Measurements from ENCODE around the gene FAM187B. TPM values are rescaled to one million over a fixed set of nuclear protein-coding genes. Genes with fewer than 3 reads are reported as not detected.

FAM187B gene
- total RNA-seq, 1 experiment from 2014 or later = not detected

DNA sequence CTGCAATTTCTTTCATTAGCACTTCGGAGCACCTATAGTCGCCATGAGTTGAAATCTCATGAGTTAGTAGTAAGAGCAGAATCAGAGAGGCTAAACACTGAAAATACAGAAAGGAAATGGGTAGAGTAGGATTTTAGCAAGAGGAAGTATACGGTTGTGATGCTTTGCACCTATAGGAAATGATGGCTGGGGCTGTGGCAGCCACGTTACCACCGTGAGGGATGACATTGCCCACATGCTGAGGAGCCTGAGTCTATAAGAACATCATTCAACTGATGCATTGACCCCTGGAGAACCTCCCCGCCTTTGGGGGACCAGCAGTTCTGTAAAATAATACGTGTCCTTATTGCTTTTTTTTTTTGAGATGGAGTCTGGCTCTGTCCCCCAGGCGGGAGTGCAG is 20.4 kb downstream of the FAM187B start (continued):
- TF ChIP-seq, protein P1, sequence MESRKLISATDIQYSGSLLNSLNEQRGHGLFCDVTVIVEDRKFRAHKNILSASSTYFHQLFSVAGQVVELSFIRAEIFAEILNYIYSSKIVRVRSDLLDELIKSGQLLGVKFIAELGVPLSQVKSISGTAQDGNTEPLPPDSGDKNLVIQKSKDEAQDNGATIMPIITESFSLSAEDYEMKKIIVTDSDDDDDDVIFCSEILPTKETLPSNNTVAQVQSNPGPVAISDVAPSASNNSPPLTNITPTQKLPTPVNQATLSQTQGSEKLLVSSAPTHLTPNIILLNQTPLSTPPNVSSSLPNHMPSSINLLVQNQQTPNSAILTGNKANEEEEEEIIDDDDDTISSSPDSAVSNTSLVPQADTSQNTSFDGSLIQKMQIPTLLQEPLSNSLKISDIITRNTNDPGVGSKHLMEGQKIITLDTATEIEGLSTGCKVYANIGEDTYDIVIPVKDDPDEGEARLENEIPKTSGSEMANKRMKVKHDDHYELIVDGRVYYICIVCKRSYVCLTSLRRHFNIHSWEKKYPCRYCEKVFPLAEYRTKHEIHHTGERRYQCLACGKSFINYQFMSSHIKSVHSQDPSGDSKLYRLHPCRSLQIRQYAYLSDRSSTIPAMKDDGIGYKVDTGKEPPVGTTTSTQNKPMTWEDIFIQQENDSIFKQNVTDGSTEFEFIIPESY (IDR thresholded peaks at IDR 0.05; ENCODE audit: extremely low read depth, insufficient replicate concordance, low read length) = no peak
- TF ChIP-seq POLR2A (IDR thresholded peaks at IDR 0.05; ENCODE audit: borderline replicate concordance, extremely low read depth, insufficient read depth, insufficient read length) = no peak
- no peak for TF ChIP-seq MAX (IDR thresholded peaks at IDR 0.05)
- no peak for TF ChIP-seq ELF1 (IDR thresholded peaks at IDR 0.05; ENCODE audit: borderline replicate concordance, low read depth)
- no peak for TF ChIP-seq ZNF274 (IDR thresholded peaks at IDR 0.05; ENCODE audit: low read depth, low read length)

DNA sequence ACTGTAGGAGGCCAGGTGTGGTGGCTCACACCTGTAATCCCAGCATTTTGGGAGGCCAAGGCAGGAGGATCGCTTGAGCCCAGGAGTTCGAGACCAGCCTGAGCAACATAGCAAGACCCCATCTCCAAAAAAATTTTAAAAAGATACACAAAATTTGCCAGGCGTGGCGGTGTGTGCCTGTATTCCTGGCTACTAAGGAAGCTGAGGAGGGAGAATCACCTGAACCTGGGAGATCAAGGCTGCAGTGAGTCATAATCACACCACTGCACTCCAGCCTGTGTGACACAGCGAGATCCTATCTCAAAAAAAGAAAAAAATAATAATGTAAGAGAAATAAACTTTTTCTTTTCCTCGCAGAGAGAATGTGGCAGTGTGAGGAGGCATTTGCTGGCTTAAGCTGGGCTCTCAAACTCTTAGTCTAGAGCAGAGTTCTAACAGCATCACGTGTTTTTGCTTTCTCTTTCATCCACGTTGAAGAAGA is 21.1 kb downstream of the FAM187B start:
- H4K20me1 ChIP-seq (ENCODE audit: insufficient read depth) = no peaks in the 10 kb centered on the region
- no peak overlapping the region for H3K4me3 ChIP-seq (replicated peaks in 1 of 2; ENCODE audit: low read depth in 1 of 2, low read length in 2 of 2)
- no peak for DNase-seq (ENCODE audit: low read depth, low spot score)
- RAD21 ChIA-PET (ENCODE audit: low non-redundant PET in 1 of 2, low total read pairs in 2 of 2, uncharacterized antibody in 2 of 2, unreplicated experiment in 2 of 2) = no interaction called here
- ATAC-seq = no peak
- no peaks in the 10 kb centered on the region for H3K9me3 ChIP-seq (ENCODE audit: control insufficient read depth in 1 of 2, insufficient read depth in 1 of 2, low read depth in 1 of 2, low read length in 2 of 2)
- intact Hi-C loops (cut with micrococcal nuclease) = no loop called here
- no peaks in the 10 kb centered on the region for H3K9me2 ChIP-seq (ENCODE audit: insufficient read depth)
- no peak overlapping the region for H3K27ac ChIP-seq (ENCODE audit: low read depth, low read length)
- BruUV-seq (replicated peaks) = no TSS peak
- POLR2A ChIA-PET = no interaction called here
- no peaks in the 10 kb centered on the region for H3K79me2 ChIP-seq (ENCODE audit: insufficient read depth, low read length)
- no peaks in the 10 kb centered on the region for H3K27me3 ChIP-seq (ENCODE audit: insufficient read depth, low read length)
- no peak for TF ChIP-seq YY1 (IDR thresholded peaks at IDR 0.05; ENCODE audit: extremely low read depth, insufficient replicate concordance, low read depth, low read length)
- no peak for TF ChIP-seq CTCF (IDR thresholded peaks at IDR 0.05 in 2 of 3, conservative IDR thresholded peaks at IDR 0.05 in 1 of 3; ENCODE audit: borderline replicate concordance in 1 of 3, insufficient read depth in 1 of 3, low read depth in 2 of 3, low read length in 2 of 3)
- no peak for TF ChIP-seq FOSL1 (IDR thresholded peaks at IDR 0.05; ENCODE audit: low read depth)
- TF ChIP-seq CBX3 (IDR thresholded peaks at IDR 0.05; ENCODE audit: low read depth) = no peak
- no peaks in the 10 kb centered on the region for H3K36me3 ChIP-seq (ENCODE audit: control insufficient read depth in 1 of 2, insufficient read depth in 2 of 2, low read length in 2 of 2)
- CTCF ChIA-PET = no interaction called here
- H3K9ac ChIP-seq (ENCODE audit: low read length) = no peak overlapping the region
- H3K4me2 ChIP-seq (ENCODE audit: low read length) = no peak overlapping the region
- peaks cover 5 to 29% of the 10 kb centered on the region in 2 experiments; a peak in 2 of 4 replicates for H3K4me1 ChIP-seq (ENCODE audit: control insufficient read depth in 1 of 2, insufficient read depth in 2 of 2, low read length in 2 of 2)
- no peak overlapping the region for H2AFZ ChIP-seq (ENCODE audit: low read depth, low read length, poor library complexity, severe bottlenecking)

All from HCT116 (cell line).